Rectal smooth muscle tissue (tissue), 1 donor: ENCODE measurements around the gene TSPAN18.
A peak's percentile ranks its signal among the peaks of the same experiment; 100 is the strongest.

Experiments used
- H3K27ac ChIP-seq: one replicate; pipeline ENCODE4 v1.7.0; 2013; ENCODE audit warnings: low read depth, low read length, inconsistent platforms
- H3K27me3 ChIP-seq: one replicate; pipeline ENCODE4 v1.7.0; 2013; ENCODE audit warnings: low read length; ENCODE audit not compliant: control insufficient read depth, insufficient read depth
- H3K36me3 ChIP-seq: one replicate; pipeline ENCODE4 v1.7.0; 2013; ENCODE audit warnings: low read length; ENCODE audit not compliant: control insufficient read depth, insufficient read depth
- H3K4me1 ChIP-seq: one replicate; pipeline ENCODE4 v1.7.0; 2013; ENCODE audit warnings: low read length; ENCODE audit not compliant: control insufficient read depth, insufficient read depth
- H3K4me3 ChIP-seq: one replicate; pipeline ENCODE4 v1.7.0; 2013; ENCODE audit warnings: low read length
- H3K9ac ChIP-seq: one replicate; pipeline ENCODE4 v1.7.0; 2013; ENCODE audit warnings: low read length

The TSPAN18 gene

DNA sequence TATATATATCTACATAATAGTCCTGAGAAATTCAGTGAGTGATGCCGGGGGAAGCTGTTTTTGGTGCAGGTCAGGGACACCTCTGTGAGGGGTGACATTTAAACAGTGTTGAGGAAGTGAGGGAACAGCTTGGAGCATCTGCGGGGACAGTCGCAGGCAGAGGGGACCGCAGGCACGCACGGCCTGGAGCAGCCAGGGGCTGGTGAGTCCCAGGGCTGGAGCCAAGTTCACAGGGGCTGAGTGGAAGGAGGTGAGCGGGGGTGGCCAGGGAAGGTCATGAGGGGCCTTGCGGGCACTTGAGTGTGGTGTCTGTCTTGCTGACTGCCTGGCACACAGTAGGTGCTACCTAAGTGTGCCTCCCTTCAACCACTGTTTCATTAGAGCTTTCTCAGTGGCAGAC, 65.4 kb downstream of the TSPAN18 start:
- Histone ChIP-seq H3K9ac (no peak overlapping the region), H3K4me3 (no peak overlapping the region), H3K27ac (no peak overlapping the region), H3K36me3 (no peaks in the 10 kb centered on the region), H3K27me3 (no peaks in the 10 kb centered on the region), H3K4me1 (peaks cover 10% of the 10 kb centered on the region)

DNA sequence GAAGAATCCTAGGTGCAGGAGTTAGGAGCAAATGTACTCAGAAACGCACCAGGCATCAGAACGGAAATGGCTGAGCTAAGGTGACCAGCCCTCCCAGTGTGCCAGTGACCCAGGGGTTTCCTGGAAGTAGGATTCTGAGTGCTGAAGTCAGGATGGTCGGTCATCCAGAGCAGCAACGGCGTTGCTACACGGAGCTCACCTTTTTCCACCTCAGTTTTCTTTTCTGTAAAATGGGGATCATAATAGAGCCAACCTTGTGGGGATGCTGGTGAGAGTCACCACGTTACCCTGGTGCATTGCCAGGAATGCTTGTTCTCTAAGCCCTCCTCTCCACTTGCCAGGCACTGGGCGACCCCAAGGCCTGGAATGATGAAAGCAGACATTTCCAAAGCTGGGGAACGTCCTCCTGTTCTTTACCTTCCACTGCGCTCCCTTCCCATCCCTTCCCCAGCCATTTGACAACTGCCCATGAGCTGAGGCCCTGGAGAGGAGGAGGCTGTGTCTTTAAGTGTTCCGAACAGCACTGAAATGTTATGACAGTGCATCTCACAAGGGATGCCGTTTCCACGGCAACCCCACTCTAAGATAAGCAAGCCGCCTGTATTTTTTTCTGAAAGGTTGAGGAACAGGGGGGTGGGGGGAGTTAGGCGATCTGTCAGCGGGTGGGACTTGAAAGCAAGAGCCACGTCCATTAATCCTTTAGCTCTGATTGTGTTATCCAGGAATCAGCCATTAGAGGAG, 66.8 kb downstream of the TSPAN18 start:
- Histone ChIP-seq H3K4me3 (no peak overlapping the region), H3K9ac (no peak overlapping the region), H3K4me1 (peaks cover 10% of the 10 kb centered on the region), H3K27me3 (no peaks in the 10 kb centered on the region), H3K27ac (no peak overlapping the region), H3K36me3 (no peaks in the 10 kb centered on the region)

DNA sequence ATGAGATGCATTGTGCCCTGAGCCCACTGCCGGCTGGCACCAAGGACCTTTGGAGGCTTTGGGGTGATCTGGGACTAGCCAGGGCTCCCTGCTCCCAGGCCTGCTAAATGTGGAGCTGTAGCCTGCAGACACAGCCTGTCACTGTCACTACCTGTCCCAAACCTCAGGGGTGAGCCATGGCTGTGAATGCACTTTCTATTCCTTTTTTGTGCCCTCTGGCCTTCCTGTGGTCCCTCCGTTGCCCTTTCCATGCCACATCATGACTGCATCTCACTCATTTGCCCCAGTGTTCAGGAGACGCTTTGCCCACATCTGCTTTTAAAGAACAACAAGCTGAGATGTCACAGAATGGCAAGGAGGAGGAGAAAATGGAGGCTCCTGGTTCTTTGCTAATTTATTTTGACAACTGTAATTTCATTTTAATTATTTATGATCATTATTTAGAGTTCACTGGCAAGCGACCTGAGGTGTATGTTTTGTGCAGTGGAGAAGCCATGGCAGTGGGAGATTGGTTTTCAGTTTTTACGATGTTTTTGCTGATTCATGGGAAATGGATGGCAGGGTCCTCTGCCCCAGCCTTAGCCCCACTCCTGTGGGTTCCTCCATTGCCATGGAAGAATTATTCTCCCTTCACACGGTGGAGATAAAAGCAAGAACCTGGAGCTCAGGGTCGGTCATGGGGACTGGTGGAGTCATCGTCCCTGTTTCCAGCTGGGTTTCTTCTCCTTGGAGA, 69.2 kb downstream of the TSPAN18 start:
- Histone ChIP-seq H3K27me3 (no peaks in the 10 kb centered on the region), H3K4me1 (peaks cover 10% of the 10 kb centered on the region), H3K9ac (no peak overlapping the region), H3K4me3 (no peak overlapping the region), H3K27ac (no peak overlapping the region), H3K36me3 (no peaks in the 10 kb centered on the region)

DNA sequence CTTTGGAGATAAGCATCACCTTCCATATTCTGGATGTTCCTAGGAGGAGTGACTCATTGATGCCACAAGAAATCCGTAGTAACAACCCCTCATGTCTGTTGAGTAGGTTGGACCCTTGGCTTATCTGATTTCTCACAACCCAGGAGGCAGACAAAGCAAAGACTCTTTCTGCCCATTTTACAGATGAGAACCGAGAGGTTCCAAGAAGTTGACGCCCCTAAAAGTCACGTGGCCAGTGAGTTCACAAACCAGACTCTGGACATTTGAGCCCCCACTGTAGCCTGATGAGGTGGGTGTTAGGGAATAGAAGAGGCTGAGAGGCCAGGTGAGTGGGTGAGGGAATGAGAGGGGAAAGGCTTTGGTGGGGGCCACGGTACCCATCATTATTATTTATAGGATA, 70.3 kb downstream of the TSPAN18 start:
- H3K27me3 ChIP-seq: no peaks in the 10 kb centered on the region
- no peak overlapping the region for H3K27ac ChIP-seq
- peaks cover 8% of the 10 kb centered on the region for H3K4me1 ChIP-seq
- H3K9ac ChIP-seq: no peak overlapping the region
- H3K4me3 ChIP-seq: no peak overlapping the region
- no peaks in the 10 kb centered on the region for H3K36me3 ChIP-seq

DNA sequence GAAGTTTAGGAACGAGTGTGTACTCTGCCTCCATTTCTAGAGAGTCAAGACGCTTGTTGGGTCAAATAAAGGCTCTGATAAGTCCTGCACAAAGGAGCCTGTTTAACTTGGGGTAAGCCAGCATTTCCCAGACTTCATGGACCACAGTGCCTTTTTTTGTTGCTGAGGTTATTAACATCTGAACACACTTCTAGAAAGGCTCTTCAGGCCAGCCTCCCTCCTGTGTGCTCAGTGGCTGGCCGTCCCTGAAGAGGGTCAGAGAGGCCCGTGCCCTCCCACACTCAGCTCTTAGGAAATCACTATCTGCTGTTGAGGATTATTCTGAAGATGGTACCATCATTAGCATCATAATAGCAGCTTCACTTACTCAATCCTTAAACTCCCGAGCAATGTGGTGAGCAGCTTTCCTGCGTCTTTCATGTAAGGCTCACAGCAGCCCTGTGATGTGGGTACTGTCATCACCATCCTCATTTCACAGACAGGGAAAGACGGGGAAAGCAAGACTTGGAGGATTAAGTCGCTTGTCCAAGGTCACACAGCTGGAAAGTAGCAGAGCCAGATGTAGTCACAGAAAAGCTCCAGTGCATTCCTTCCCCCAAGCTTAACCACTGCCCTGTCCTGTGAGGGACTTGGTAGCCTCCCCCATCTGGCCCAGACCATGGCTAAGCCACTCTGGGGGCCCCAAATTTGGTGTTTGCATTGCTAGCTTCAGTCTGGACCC, 71.3 kb downstream of the TSPAN18 start:
- Histone ChIP-seq H3K4me3 (no peak overlapping the region), H3K9ac (no peak overlapping the region), H3K36me3 (no peaks in the 10 kb centered on the region), H3K27ac (no peak overlapping the region), H3K4me1 (peaks cover 7% of the 10 kb centered on the region), H3K27me3 (no peaks in the 10 kb centered on the region)

DNA sequence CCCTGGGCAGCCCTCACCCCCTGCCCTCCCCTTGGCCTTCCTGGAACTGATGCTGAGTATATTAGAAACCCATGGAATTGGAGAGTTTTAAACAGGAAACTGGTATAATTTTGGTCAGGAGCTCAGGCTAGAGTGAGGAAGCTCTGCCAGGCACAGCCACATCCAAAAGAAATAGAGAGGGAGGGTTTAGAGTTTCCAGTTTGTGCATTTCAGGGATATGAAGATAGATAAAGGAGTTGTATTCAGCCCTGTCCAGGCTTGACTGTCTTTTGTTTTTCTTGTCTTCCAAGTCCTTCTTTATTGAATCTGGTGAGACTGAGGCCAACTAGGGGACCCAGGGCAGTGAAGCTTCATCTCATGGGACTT, 71.8 kb downstream of the TSPAN18 start:
- no peak overlapping the region for H3K27ac ChIP-seq
- H3K4me1 ChIP-seq: peaks cover 1% of the 10 kb centered on the region
- no peaks in the 10 kb centered on the region for H3K27me3 ChIP-seq
- H3K4me3 ChIP-seq: no peak overlapping the region
- no peak overlapping the region for H3K9ac ChIP-seq
- H3K36me3 ChIP-seq: no peaks in the 10 kb centered on the region

DNA sequence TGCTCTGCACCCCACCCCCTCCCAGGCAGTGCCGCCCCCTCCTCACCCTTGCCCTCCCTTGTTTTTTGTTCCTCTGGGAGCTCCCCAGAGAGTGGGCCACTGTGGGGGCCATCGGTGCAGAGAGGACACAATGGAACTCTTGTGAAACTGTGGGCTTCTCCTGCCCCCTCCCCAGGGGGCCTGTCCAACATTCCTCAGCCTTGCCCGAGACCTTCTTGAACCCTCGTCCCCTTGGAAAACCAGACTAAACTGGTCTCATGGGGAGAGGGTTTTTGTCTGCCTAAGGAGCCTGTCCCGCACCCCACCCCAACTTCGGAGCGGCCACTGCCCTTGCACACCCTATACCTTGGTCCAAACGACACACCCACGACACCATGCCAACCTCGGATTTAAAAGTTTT, 72.2 kb downstream of the TSPAN18 start:
- peaks cover 3% of the 10 kb centered on the region for H3K4me1 ChIP-seq
- H3K4me3 ChIP-seq: no peak overlapping the region
- H3K9ac ChIP-seq: no peak overlapping the region
- H3K27me3 ChIP-seq: no peaks in the 10 kb centered on the region
- H3K27ac ChIP-seq: no peak overlapping the region
- H3K36me3 ChIP-seq: no peaks in the 10 kb centered on the region

DNA sequence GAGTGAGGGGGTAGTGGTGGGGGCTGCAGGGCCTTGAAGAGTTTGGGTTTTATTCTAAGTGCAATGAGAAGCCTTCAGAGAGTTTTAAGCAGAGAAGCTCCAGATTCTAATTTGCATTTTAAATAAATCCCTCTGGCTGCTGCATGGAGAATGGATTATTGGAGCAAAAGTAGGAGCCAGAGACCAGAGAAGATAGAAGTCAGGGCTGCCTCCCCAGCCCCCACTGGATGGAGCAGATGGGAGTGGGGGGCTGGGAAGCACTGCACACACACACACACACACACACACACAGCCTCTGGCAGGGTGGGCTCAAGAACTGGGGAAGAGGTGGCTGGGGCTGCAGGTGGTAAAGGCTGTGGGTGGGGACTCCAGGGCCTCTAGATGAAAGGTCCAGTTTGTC, 75.6 kb downstream of the TSPAN18 start:
- Histone ChIP-seq H3K27ac (peak overlapping the region; percentile 16), H3K4me3 (no peak overlapping the region), H3K9ac (no peak overlapping the region), H3K27me3 (no peaks in the 10 kb centered on the region), H3K4me1 (peaks cover 16% of the 10 kb centered on the region), H3K36me3 (no peaks in the 10 kb centered on the region)

DNA sequence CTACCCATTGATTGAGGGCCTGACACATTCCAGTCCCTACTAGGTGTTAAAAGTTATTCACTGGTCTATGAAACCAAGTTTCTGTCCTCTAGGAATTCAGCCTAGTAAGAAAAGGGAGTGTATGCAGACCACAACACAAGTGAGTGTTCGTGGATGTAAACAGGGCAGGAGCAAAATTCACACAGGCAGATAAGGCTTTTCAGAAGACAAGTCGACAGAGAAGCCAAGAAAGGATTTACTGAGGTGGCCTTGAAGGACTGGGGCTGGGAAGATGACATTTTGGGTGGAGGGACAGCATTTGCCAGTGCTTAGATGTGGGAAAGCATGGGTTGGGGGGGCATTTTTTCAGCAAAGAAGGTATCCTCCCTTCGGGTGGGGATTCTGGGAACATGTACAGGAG, 76.2 kb downstream of the TSPAN18 start:
- Histone ChIP-seq H3K36me3 (no peaks in the 10 kb centered on the region), H3K27ac (peak overlapping the region; percentile 16), H3K9ac (no peak overlapping the region), H3K4me3 (no peak overlapping the region), H3K27me3 (no peaks in the 10 kb centered on the region), H3K4me1 (peaks cover 20% of the 10 kb centered on the region)

DNA sequence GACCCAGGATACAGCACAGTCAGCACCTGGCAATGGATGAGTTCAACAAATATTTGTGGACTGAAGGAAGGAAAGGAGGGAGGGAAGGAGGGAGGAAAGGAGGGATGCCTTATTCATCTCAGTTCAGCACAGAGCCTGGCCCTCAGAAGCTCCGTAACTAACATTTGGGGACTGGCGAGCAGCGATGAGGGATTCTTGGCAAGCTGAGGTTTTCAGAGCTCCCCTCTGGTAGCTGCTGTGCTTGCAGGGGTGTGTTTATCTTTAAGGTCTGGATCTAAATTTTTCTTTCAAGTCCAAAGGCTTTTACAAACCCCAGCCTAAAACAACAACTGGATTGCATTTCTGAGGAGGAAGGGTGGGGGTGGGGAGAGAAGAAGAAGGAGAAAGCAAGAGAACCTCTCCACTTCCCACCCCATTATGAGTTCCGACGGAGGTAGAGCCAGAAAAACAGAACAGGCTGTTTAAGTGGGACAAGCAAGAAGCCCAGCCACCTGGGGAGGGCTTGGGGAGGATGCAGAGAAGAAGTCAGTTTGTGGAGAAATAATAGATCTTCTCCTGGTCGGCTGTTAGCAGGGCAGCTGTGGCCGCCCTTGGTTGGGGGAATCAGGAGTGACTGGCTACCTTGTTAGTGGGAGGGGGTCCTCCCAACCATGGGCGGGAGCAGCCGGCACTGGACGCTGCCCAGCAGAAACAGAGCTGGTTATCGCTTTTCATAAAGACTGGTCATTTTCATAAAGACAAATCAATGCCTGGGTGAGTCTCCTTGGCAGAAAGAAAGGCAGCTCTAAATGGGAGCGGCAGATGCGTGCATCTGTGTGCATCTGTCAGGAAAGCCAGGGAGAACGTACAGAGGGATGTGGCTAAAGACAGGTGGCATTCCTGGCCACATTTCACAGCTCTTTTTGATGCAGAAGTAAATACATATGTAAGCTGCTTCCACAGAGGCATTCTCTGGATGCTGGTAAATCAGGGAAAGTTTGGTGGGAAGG, 78.0 kb downstream of the TSPAN18 start:
- Histone ChIP-seq H3K27ac (peak overlapping the region; percentile 85), H3K4me1 (peaks cover 20% of the 10 kb centered on the region), H3K4me3 (peak overlapping the region; percentile 46), H3K36me3 (no peaks in the 10 kb centered on the region), H3K27me3 (no peaks in the 10 kb centered on the region), H3K9ac (no peak overlapping the region)

DNA sequence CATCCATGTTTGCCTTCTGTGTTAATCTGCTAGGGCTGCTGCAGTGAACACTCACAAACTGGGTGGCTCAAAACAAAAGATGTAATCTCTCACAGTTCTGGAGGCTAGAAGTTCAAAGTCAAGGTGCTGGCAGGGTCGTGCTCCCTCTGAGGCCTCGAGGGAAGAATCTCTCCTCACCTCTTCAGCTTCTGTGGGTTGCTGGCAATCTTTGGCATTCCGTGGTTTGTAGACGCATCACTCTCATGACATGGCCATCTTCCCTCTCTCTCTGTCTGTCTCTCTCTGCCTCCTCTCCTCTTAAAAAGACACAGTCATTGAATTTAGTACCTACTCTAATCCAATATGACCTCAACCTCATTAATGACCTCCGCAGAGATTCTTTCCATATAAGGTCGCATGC, 78.8 kb downstream of the TSPAN18 start:
- Histone ChIP-seq H3K27me3 (no peaks in the 10 kb centered on the region), H3K4me3 (no peak overlapping the region), H3K36me3 (no peaks in the 10 kb centered on the region), H3K9ac (no peak overlapping the region), H3K27ac (peak overlapping the region; percentile 85), H3K4me1 (peaks cover 23% of the 10 kb centered on the region)
